ENCODE data around the gene PPP2R2B.

Gene PPP2R2B

DNA sequence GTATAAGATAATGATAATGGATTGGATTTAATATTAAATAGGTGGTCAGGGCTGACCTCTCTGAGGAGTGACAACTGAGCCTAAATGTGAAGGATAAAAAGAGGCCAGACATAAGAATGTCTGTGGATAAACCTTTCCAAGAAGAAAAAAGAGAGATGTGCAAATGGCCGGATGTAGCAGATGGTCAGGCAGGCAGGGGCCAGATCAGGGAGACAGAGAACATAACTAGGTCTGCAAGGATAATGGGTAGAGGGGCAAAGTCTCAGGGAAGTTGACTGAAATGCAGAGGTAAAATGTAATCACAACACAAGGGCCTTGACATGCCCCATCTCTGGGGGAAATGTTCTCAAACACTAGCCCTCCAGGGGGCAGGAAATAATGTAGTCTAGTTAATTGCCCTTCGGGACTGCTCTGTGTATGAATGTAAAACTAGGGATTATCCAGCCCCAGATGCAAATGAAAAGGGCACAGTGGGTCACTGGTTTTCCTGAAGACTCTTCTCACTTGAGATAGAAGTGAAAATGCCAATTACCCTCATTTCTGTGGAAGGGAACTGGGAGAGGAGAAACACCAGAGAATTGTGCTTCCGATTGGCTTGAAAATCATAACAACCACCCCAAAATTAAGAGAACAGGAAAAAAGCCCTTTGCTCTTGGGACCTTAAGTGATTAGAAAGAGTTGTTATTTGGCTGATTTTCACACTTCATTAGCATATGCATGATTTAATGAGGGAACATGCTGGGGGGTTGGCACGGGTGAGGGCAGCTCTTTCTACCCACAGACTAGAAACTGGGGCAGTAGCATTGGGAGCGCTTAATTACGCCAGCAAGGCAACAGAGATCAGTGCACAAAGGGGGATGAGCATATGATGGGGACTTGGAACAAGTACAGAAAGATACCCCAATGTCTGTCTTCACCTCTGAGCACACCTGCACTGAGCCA, 88.6 kb downstream of the PPP2R2B start:
- Histone ChIP-seq H3K9me2 (replicated peaks; ENCODE audit: insufficient read depth, low read length) (no peaks in the 10 kb centered on the region), H4K20me1 (ENCODE audit: insufficient read depth, low read length) (no peaks in the 10 kb centered on the region), H3F3A (ENCODE audit: insufficient read depth, low read length) (no peaks in the 10 kb centered on the region), H3K4me2 (ENCODE audit: low read depth, low read length) (no peak overlapping the region), H3K27me3 (replicated peaks; ENCODE audit: insufficient read depth, low read length) (no peaks in the 10 kb centered on the region), H3K9me3 (replicated peaks; ENCODE audit: insufficient read depth, low read length) (no peaks in the 10 kb centered on the region), H2AFZ (ENCODE audit: low read length) (no peak overlapping the region), H3K27ac (ENCODE audit: low read length) (no peak overlapping the region), H3K4me3 (ENCODE audit: low read length) (no peak overlapping the region), H3K79me2 (ENCODE audit: low read length) (no peaks in the 10 kb centered on the region), H3K4me1 (ENCODE audit: low read length) (no peaks in the 10 kb centered on the region), H3K36me3 (replicated peaks; ENCODE audit: insufficient read depth, low read length) (no peaks in the 10 kb centered on the region), H3K9ac (ENCODE audit: low read length) (no peak overlapping the region)
- TF ChIP-seq EZH2 (optimal IDR thresholded peaks at IDR 0.05; ENCODE audit: low read depth, low read length) (no peak), EZH2phosphoT487 (IDR thresholded peaks at IDR 0.05; ENCODE audit: low read length) (no peak)
- TF ChIP-seq, protein P1, sequence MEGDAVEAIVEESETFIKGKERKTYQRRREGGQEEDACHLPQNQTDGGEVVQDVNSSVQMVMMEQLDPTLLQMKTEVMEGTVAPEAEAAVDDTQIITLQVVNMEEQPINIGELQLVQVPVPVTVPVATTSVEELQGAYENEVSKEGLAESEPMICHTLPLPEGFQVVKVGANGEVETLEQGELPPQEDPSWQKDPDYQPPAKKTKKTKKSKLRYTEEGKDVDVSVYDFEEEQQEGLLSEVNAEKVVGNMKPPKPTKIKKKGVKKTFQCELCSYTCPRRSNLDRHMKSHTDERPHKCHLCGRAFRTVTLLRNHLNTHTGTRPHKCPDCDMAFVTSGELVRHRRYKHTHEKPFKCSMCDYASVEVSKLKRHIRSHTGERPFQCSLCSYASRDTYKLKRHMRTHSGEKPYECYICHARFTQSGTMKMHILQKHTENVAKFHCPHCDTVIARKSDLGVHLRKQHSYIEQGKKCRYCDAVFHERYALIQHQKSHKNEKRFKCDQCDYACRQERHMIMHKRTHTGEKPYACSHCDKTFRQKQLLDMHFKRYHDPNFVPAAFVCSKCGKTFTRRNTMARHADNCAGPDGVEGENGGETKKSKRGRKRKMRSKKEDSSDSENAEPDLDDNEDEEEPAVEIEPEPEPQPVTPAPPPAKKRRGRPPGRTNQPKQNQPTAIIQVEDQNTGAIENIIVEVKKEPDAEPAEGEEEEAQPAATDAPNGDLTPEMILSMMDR (IDR thresholded peaks at IDR 0.05; ENCODE audit: low read length), result no peak
- DNase-seq, result no peak

DNA sequence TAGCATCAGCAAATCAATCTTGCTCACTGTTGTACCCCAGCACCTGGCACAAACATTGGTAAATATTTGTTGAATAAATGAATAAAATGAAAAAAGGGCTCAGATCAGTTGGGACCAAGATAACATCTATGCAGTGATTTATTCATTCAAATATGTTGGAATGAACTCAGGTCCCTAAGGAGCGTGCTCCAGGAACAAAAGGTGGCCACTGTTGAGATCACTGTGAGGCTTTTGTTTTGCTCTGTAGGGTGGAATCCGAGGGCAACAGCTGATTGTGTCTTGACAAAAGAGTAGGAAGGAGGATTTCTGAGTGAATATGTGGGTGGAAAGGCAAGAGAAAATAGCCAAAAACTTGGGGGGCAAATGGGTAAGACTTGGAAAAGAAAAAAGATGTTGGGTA, 89.7 kb downstream of the PPP2R2B start:
- Histone ChIP-seq H3F3A (ENCODE audit: insufficient read depth, low read length) (no peaks in the 10 kb centered on the region), H4K20me1 (ENCODE audit: insufficient read depth, low read length) (no peaks in the 10 kb centered on the region), H2AFZ (ENCODE audit: low read length) (no peak overlapping the region), H3K36me3 (replicated peaks; ENCODE audit: insufficient read depth, low read length) (no peaks in the 10 kb centered on the region), H3K9me3 (replicated peaks; ENCODE audit: insufficient read depth, low read length) (no peaks in the 10 kb centered on the region), H3K4me3 (ENCODE audit: low read length) (no peak overlapping the region), H3K9me2 (replicated peaks; ENCODE audit: insufficient read depth, low read length) (no peaks in the 10 kb centered on the region), H3K4me1 (ENCODE audit: low read length) (no peaks in the 10 kb centered on the region), H3K9ac (ENCODE audit: low read length) (no peak overlapping the region), H3K27ac (ENCODE audit: low read length) (no peak overlapping the region), H3K4me2 (ENCODE audit: low read depth, low read length) (no peak overlapping the region), H3K79me2 (ENCODE audit: low read length) (no peaks in the 10 kb centered on the region), H3K27me3 (replicated peaks; ENCODE audit: insufficient read depth, low read length) (no peaks in the 10 kb centered on the region)
- DNase-seq, result no peak
- TF ChIP-seq EZH2phosphoT487 (IDR thresholded peaks at IDR 0.05; ENCODE audit: low read length) (no peak), EZH2 (optimal IDR thresholded peaks at IDR 0.05; ENCODE audit: low read depth, low read length) (no peak)
- TF ChIP-seq, protein P1 (IDR thresholded peaks at IDR 0.05; ENCODE audit: low read length), result no peak

DNA sequence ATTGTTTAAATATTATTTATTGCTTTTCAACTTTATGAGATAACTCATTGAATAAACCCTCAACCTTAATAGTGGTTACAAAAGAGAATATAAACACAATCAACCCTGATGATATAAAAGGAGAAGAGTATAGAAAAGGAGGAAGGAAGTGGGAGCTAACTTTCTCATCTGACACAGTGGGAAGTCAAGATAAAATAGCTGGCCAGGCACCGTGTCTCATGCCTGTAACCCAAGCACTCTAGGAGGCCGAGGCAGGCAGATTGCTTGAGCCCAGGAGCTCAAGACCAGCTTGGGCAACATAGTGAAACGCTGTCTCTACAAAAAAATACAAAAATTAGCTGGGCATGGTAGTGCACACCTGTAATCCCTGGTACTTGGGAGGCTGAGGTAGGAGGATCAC, 93.5 kb downstream of the PPP2R2B start:
- Histone ChIP-seq H2AFZ (ENCODE audit: low read length) (no peak overlapping the region), H3K9me2 (replicated peaks; ENCODE audit: insufficient read depth, low read length) (no peaks in the 10 kb centered on the region), H3K79me2 (ENCODE audit: low read length) (no peaks in the 10 kb centered on the region), H3K4me1 (ENCODE audit: low read length) (no peaks in the 10 kb centered on the region), H3K4me2 (ENCODE audit: low read depth, low read length) (no peak overlapping the region), H3F3A (ENCODE audit: insufficient read depth, low read length) (no peaks in the 10 kb centered on the region), H3K9ac (ENCODE audit: low read length) (no peak overlapping the region), H3K4me3 (ENCODE audit: low read length) (no peak overlapping the region), H4K20me1 (ENCODE audit: insufficient read depth, low read length) (no peaks in the 10 kb centered on the region), H3K9me3 (replicated peaks; ENCODE audit: insufficient read depth, low read length) (no peaks in the 10 kb centered on the region), H3K36me3 (replicated peaks; ENCODE audit: insufficient read depth, low read length) (no peaks in the 10 kb centered on the region), H3K27ac (ENCODE audit: low read length) (no peak overlapping the region), H3K27me3 (replicated peaks; ENCODE audit: insufficient read depth, low read length) (no peaks in the 10 kb centered on the region)
- TF ChIP-seq EZH2phosphoT487 (IDR thresholded peaks at IDR 0.05; ENCODE audit: low read length) (no peak), EZH2 (optimal IDR thresholded peaks at IDR 0.05; ENCODE audit: low read depth, low read length) (no peak)
- TF ChIP-seq, protein P1 (IDR thresholded peaks at IDR 0.05; ENCODE audit: low read length), result no peak
- DNase-seq, result no peak
